GM12892 (cell line): ENCODE measurements around the gene TMEM87B.

Source experiments
- DNase-seq: peaks from one replicate; pipeline ENCODE4 v3.0.0; 2011; ENCODE audit not compliant: insufficient read length
- FAIRE-seq: peaks from 2 replicates; lab custom pipeline; 2011; peaks lifted over from hg19 to GRCh38; lab: Jason Lieb, UNC
- POLR2A ChIP-seq: IDR thresholded peaks from 2 replicates; pipeline ENCODE4 v1.6.1; 2011; ENCODE audit warnings: low read depth, low read length, control low read depth
- POLR2AphosphoS5 ChIP-seq: IDR thresholded peaks from 2 replicates; pipeline ENCODE4 v1.6.1; 2011; ENCODE audit warnings: low read depth, low read length, control low read depth
- TAF1 ChIP-seq: IDR thresholded peaks from 2 replicates; pipeline ENCODE4 v1.6.1; 2011; ENCODE audit warnings: low read depth, mild to moderate bottlenecking, control low read depth, low read length, borderline replicate concordance

TMEM87B gene

DNA sequence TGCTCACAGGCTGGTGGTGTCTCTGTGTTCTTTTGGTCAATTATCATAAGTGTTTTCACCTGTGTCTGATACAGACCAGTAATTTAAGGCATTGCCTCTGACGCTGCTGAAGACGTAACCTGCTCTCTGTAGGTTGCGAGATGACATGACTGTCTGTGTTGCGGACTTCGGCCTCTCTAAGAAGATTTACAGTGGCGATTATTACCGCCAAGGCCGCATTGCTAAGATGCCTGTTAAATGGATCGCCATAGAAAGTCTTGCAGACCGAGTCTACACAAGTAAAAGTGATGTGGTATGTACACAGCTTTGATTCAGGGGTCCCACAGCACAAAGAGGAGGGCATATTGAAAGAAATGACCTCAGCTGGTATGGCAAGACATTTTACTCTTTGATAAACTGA, 33.8 kb upstream of the TMEM87B start:
- FAIRE-seq (no peak), DNase-seq (no peak)
- no peak for TF ChIP-seq TAF1
- no peak for TF ChIP-seq POLR2A
- TF ChIP-seq POLR2AphosphoS5 = no peak

- TF ChIP-seq POLR2A (no peak), POLR2AphosphoS5 (no peak), TAF1 (no peak)
- DNase-seq (no peak), FAIRE-seq (no peak)
These were observed 33.3 kb upstream of the TMEM87B start for GRCh38 chr2:112021781-112022231.

- FAIRE-seq = no peak
- DNase-seq = no peak
- TF ChIP-seq TAF1 (no peak), POLR2A (no peak), POLR2AphosphoS5 (no peak)
These were observed 31.4 kb upstream of the TMEM87B start for GRCh38 chr2:112023707-112024106.

GRCh38 chr2:112024231-112024630, 30.8 kb upstream of the TMEM87B start:
- FAIRE-seq (no peak), DNase-seq (no peak)
- TF ChIP-seq TAF1 = no peak
- TF ChIP-seq POLR2A = no peak
- no peak for TF ChIP-seq POLR2AphosphoS5

- TF ChIP-seq TAF1 (no peak), POLR2AphosphoS5 (no peak)
- no peak for FAIRE-seq
- no peak for DNase-seq
These were observed 30.1 kb upstream of the TMEM87B start for GRCh38 chr2:112024896-112025491.

DNA sequence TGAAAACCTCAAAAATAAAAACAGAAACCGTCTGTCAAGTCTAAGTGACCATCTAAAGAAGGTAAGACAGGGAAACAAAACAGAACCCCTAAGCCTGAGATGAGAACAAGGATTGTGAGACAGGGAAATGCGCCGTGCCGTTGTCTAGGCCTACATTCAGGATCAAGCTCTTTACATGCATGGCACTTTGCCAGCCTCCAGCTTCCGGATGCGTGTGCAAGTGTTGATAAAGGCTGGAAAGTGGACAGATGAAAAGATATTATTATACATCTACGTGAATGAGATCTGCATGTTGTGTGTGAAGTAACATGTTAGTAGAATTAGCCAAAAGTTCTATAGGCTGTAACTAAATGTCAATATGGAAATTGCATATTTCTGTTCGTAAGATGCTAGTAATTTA, 28.6 kb upstream of the TMEM87B start:
- FAIRE-seq (no peak), DNase-seq (no peak)
- TF ChIP-seq POLR2A (no peak), POLR2AphosphoS5 (no peak), TAF1 (no peak)

DNA sequence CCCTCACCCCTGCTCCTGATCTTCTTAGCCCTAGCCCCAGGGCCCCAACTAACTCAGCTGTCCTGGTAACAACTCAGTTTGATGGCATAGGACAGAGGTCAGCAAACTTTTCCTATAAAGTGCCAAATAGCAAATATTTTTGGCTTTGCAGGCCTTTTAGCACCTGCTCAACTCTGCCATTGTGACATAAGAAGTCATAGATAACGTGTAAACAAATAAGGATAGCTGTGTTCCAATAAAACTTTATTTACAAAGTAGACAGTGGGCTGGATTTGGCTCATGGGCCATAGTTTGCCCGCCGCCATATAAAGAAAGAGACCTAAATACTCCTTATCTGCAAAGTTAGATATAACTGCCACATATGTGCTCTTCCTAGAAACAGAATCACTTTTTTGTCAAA, 27.3 kb upstream of the TMEM87B start:
- FAIRE-seq (no peak), DNase-seq (no peak)
- no peak for TF ChIP-seq TAF1
- no peak for TF ChIP-seq POLR2AphosphoS5
- TF ChIP-seq POLR2A = no peak

DNA sequence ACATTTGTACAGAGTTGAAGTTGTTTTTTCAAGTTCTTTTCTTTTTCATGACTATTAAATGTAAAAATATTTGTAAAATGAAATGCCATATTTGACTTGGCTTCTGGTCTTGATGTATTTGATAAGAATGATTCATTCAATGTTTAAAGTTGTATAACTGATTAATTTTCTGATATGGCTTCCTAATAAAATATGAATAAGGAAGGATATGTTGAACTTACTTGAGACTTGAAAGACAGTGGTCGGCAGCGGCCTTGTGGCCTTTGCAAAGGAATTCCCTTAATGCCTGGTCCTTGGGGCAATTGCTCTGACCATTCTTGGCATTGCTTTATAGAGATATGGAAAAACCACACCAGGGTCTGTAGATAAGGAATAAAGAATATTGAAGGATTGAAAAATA, 25.9 kb upstream of the TMEM87B start:
- TF ChIP-seq POLR2AphosphoS5 (no peak), POLR2A (no peak), TAF1 (no peak)
- no peak for FAIRE-seq
- DNase-seq = no peak

GRCh38 chr2:112031473-112032223, 23.4 kb upstream of the TMEM87B start:
- TF ChIP-seq POLR2A (no peak), POLR2AphosphoS5 (no peak), TAF1 (no peak)
- DNase-seq = no peak
- FAIRE-seq = no peak

GRCh38 chr2:112032224-112032586, 22.9 kb upstream of the TMEM87B start:
- no peak for FAIRE-seq
- no peak for TF ChIP-seq TAF1
- no peak for TF ChIP-seq POLR2AphosphoS5
- no peak for TF ChIP-seq POLR2A
- no peak for DNase-seq

DNA sequence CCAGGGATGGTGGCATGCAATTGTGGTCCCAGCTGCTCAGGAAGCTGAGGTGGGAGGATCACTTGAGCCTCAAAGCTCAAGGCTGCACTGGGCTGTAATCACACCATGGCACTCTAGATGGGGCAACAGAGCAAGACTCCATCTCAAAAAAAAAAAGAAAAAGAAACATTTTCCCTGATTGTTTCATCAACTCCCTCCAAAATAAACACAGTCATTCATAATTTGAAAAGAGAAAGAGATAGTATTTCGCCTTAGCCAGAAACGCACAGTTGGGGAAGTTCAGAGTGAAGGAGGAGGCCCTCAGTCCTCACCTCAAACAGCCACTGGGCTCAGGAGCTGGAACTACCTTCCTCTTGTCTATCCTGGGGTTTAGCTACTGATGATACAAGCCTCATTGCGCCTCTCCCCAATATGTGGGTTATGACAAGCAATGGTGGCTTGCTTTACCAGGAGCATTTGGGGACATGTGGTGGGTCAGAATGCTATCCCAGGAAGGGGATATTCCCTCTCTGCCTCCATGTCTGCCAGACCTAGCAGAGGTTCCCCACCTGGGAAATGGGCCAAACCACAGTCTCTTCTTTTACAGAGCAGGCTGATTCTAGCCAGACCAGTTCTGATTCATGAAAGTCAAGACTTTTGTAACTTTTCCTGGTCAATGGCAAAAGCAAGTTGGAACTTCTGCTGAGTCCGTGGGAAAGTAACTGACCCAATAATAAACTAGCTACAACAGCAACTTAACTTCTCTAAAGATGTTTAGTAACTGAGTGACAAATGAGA, 22.2 kb upstream of the TMEM87B start:
- FAIRE-seq = no peak
- TF ChIP-seq POLR2A = no peak
- TF ChIP-seq POLR2AphosphoS5 = no peak
- no peak for TF ChIP-seq TAF1
- DNase-seq = no peak

GRCh38 chr2:112033600-112033999, 21.5 kb upstream of the TMEM87B start:
- FAIRE-seq (no peak), DNase-seq (no peak)
- TF ChIP-seq POLR2AphosphoS5 (no peak), POLR2A (no peak), TAF1 (no peak)

DNA sequence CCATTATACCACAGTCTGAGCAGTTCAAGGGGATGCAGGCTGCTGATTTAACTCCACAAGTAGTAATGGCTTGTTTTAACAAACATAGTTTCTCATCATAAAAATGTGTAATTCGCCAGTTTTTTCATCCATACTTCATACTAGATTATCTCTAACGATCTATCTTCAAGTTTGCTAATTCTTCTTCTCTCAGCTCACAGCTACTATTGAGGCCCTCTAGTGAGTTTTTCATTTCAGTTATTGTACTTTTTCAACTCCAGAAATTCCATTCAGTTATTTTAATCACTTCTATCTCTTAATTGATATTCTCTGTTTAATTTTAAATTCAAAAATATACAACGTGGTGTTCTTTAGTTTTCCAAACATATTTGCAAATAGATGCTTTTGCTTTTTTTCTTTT, 20.1 kb upstream of the TMEM87B start:
- FAIRE-seq (no peak), DNase-seq (no peak)
- no peak for TF ChIP-seq POLR2A
- no peak for TF ChIP-seq POLR2AphosphoS5
- no peak for TF ChIP-seq TAF1
